ENCODE data around the gene CRAMP1. TPM values are rescaled to one million over a fixed set of nuclear protein-coding genes. Genes with fewer than 3 reads are reported as not detected.

Gene CRAMP1
- total RNA-seq, 1 donor from 2014 or later: 38.6 TPM

- no peak overlapping the region for H3K27ac Mint-ChIP-seq
- peaks cover 4% of the 10 kb centered on the region for H3K36me3 Mint-ChIP-seq (ENCODE audit: low read depth)
- H3K4me1 Mint-ChIP-seq (ENCODE audit: low read depth): peaks cover 16% of the 10 kb centered on the region
- H3K9me3 Mint-ChIP-seq: peaks cover 3% of the 10 kb centered on the region
- intact Hi-C loops (cut with micrococcal nuclease): no loop called here
- H3K4me3 Mint-ChIP-seq: no peak overlapping the region
- DNase-seq (ENCODE audit: low spot score): no peak
- H3K27me3 Mint-ChIP-seq (ENCODE audit: insufficient read depth): no peaks in the 10 kb centered on the region
Observed at GRCh38 chr16:1607971-1608370, 4.2 kb upstream of the CRAMP1 start.

- peak; percentile 90 for DNase-seq (ENCODE audit: low spot score)
- Mint-ChIP-seq H3K9me3 (peaks cover 3% of the 10 kb centered on the region), H3K4me3 (peak overlapping the region; percentile 91), H3K27me3 (ENCODE audit: insufficient read depth) (no peaks in the 10 kb centered on the region), H3K4me1 (ENCODE audit: low read depth) (peaks cover 29% of the 10 kb centered on the region), H3K27ac (peak overlapping the region; percentile 100), H3K36me3 (ENCODE audit: low read depth) (peaks cover 7% of the 10 kb centered on the region)
- intact Hi-C loops (cut with micrococcal nuclease): loop anchor here (5.0 to 10.0 kb wide), 6 partner anchors 37 to 1208 kb away; partner anchors contain the start of genes DECR2, GNPTG, KCTD5 and TBL3
Observed at GRCh38 chr16:1610071-1610898, 1.9 kb upstream of the CRAMP1 start.

- Mint-ChIP-seq H3K4me1 (ENCODE audit: low read depth) (peaks cover 36% of the 10 kb centered on the region), H3K27ac (peak overlapping the region; percentile 100), H3K27me3 (ENCODE audit: insufficient read depth) (no peaks in the 10 kb centered on the region), H3K36me3 (ENCODE audit: low read depth) (peaks cover 12% of the 10 kb centered on the region), H3K9me3 (peaks cover 3% of the 10 kb centered on the region), H3K4me3 (peak overlapping the region; percentile 91)
- intact Hi-C loops (cut with micrococcal nuclease): loop anchor here (5.0 to 10.0 kb wide), 6 partner anchors 36 to 1209 kb away; partner anchors contain the start of genes DECR2, GNPTG, KCTD5 and TBL3
- DNase-seq (ENCODE audit: low spot score): no peak
Observed at GRCh38 chr16:1610899-1611632, 1.1 kb upstream of the CRAMP1 start.

GRCh38 chr16:1613211-1613622 is 1.1 kb downstream of the CRAMP1 start:
- Mint-ChIP-seq H3K36me3 (ENCODE audit: low read depth) (peaks cover 17% of the 10 kb centered on the region), H3K4me1 (ENCODE audit: low read depth) (peaks cover 41% of the 10 kb centered on the region), H3K27me3 (ENCODE audit: insufficient read depth) (no peaks in the 10 kb centered on the region), H3K27ac (peak overlapping the region; percentile 84), H3K4me3 (peak overlapping the region; percentile 96), H3K9me3 (peaks cover 3% of the 10 kb centered on the region)
- DNase-seq (ENCODE audit: low spot score): no peak
- intact Hi-C loops (cut with micrococcal nuclease): loop anchor here (2.0 to 10.0 kb wide), 12 partner anchors 34 to 1211 kb away; partner anchors contain the start of genes DECR2, EME2, GNPTG and KCTD5

GRCh38 chr16:1613728-1614455 is 1.7 kb downstream of the CRAMP1 start:
- Mint-ChIP-seq H3K4me3 (peak overlapping the region; percentile 96), H3K9me3 (peaks cover 3% of the 10 kb centered on the region), H3K4me1 (ENCODE audit: low read depth) (peaks cover 44% of the 10 kb centered on the region), H3K27ac (peak overlapping the region; percentile 84), H3K36me3 (ENCODE audit: low read depth) (peaks cover 21% of the 10 kb centered on the region), H3K27me3 (ENCODE audit: insufficient read depth) (no peaks in the 10 kb centered on the region)
- intact Hi-C loops (cut with micrococcal nuclease): loop anchor here (2.0 to 10.0 kb wide), 12 partner anchors 33 to 1212 kb away; partner anchors contain the start of genes DECR2, EME2, GNPTG and KCTD5
- no peak for DNase-seq (ENCODE audit: low spot score)

GRCh38 chr16:1614456-1615102 is 2.4 kb downstream of the CRAMP1 start:
- H3K9me3 Mint-ChIP-seq: peaks cover 3% of the 10 kb centered on the region
- peak overlapping the region; percentile 82 for H3K4me3 Mint-ChIP-seq
- H3K4me1 Mint-ChIP-seq (ENCODE audit: low read depth): peaks cover 44% of the 10 kb centered on the region
- no peak for DNase-seq (ENCODE audit: low spot score)
- no peak overlapping the region for H3K27ac Mint-ChIP-seq
- intact Hi-C loops (cut with micrococcal nuclease): loop anchor here (5.0 to 10.0 kb wide), 6 partner anchors 33 to 1212 kb away; partner anchors contain the start of genes DECR2, GNPTG, KCTD5 and TBL3
- H3K27me3 Mint-ChIP-seq (ENCODE audit: insufficient read depth): no peaks in the 10 kb centered on the region
- H3K36me3 Mint-ChIP-seq (ENCODE audit: low read depth): peaks cover 25% of the 10 kb centered on the region

- intact Hi-C loops (cut with micrococcal nuclease): loop anchor here (10.0 kb wide), 1 partner anchor 1069 kb away; the partner anchor contains the start of gene KCTD5
- Mint-ChIP-seq H3K9me3 (peaks cover 3% of the 10 kb centered on the region), H3K4me3 (peak overlapping the region; percentile 82), H3K27me3 (ENCODE audit: insufficient read depth) (no peaks in the 10 kb centered on the region), H3K27ac (peak overlapping the region; percentile 70), H3K4me1 (ENCODE audit: low read depth) (peaks cover 52% of the 10 kb centered on the region), H3K36me3 (ENCODE audit: low read depth) (peaks cover 26% of the 10 kb centered on the region)
- no peak for DNase-seq (ENCODE audit: low spot score)
Observed at GRCh38 chr16:1615761-1616160, 3.6 kb downstream of the CRAMP1 start.

GRCh38 chr16:1619976-1620375 is 7.8 kb downstream of the CRAMP1 start:
- H3K9me3 Mint-ChIP-seq: no peaks in the 10 kb centered on the region
- intact Hi-C loops (cut with micrococcal nuclease): loop anchor here (2.0 to 10.0 kb wide), 2 partner anchors 59 to 1065 kb away; partner anchors contain the start of genes JPT2 and KCTD5
- H3K36me3 Mint-ChIP-seq (ENCODE audit: low read depth): peaks cover 39% of the 10 kb centered on the region
- H3K27me3 Mint-ChIP-seq (ENCODE audit: insufficient read depth): no peaks in the 10 kb centered on the region
- H3K27ac Mint-ChIP-seq: no peak overlapping the region
- DNase-seq (ENCODE audit: low spot score): no peak
- peaks cover 39% of the 10 kb centered on the region for H3K4me1 Mint-ChIP-seq (ENCODE audit: low read depth)
- no peak overlapping the region for H3K4me3 Mint-ChIP-seq

- H3K4me3 Mint-ChIP-seq: no peak overlapping the region
- no peaks in the 10 kb centered on the region for H3K9me3 Mint-ChIP-seq
- H3K4me1 Mint-ChIP-seq (ENCODE audit: low read depth): peaks cover 34% of the 10 kb centered on the region
- no peaks in the 10 kb centered on the region for H3K27me3 Mint-ChIP-seq (ENCODE audit: insufficient read depth)
- intact Hi-C loops (cut with micrococcal nuclease): loop anchor here (2.0 kb wide), 1 partner anchor 58 kb away; the partner anchor contains the start of gene JPT2
- H3K36me3 Mint-ChIP-seq (ENCODE audit: low read depth): peaks cover 37% of the 10 kb centered on the region
- H3K27ac Mint-ChIP-seq: no peak overlapping the region
- DNase-seq (ENCODE audit: low spot score): no peak
Observed at GRCh38 chr16:1620391-1620790, 8.2 kb downstream of the CRAMP1 start.

GRCh38 chr16:1621851-1622250 is 9.7 kb downstream of the CRAMP1 start:
- H3K36me3 Mint-ChIP-seq (ENCODE audit: low read depth): peaks cover 35% of the 10 kb centered on the region
- no peaks in the 10 kb centered on the region for H3K27me3 Mint-ChIP-seq (ENCODE audit: insufficient read depth)
- peaks cover 23% of the 10 kb centered on the region for H3K4me1 Mint-ChIP-seq (ENCODE audit: low read depth)
- no peak overlapping the region for H3K27ac Mint-ChIP-seq
- intact Hi-C loops (cut with micrococcal nuclease): loop anchor here (2.0 kb wide), 1 partner anchor 57 kb away; the partner anchor contains the start of gene JPT2
- no peaks in the 10 kb centered on the region for H3K9me3 Mint-ChIP-seq
- no peak for DNase-seq (ENCODE audit: low spot score)
- H3K4me3 Mint-ChIP-seq: no peak overlapping the region

GRCh38 chr16:1626327-1626726 is 14.2 kb downstream of the CRAMP1 start:
- no peak overlapping the region for H3K4me3 Mint-ChIP-seq
- no peak overlapping the region for H3K27ac Mint-ChIP-seq
- H3K27me3 Mint-ChIP-seq (ENCODE audit: insufficient read depth): no peaks in the 10 kb centered on the region
- peaks cover 30% of the 10 kb centered on the region for H3K36me3 Mint-ChIP-seq (ENCODE audit: low read depth)
- no peak for DNase-seq (ENCODE audit: low spot score)
- H3K9me3 Mint-ChIP-seq: no peaks in the 10 kb centered on the region
- peaks cover 4% of the 10 kb centered on the region for H3K4me1 Mint-ChIP-seq (ENCODE audit: low read depth)
- intact Hi-C loops (cut with micrococcal nuclease): no loop called here

- H3K4me3 Mint-ChIP-seq: no peak overlapping the region
- H3K4me1 Mint-ChIP-seq (ENCODE audit: low read depth): peaks cover 4% of the 10 kb centered on the region
- intact Hi-C loops (cut with micrococcal nuclease): no loop called here
- H3K9me3 Mint-ChIP-seq: no peaks in the 10 kb centered on the region
- H3K36me3 Mint-ChIP-seq (ENCODE audit: low read depth): peaks cover 29% of the 10 kb centered on the region
- H3K27ac Mint-ChIP-seq: no peak overlapping the region
- DNase-seq (ENCODE audit: low spot score): no peak
- no peaks in the 10 kb centered on the region for H3K27me3 Mint-ChIP-seq (ENCODE audit: insufficient read depth)
Observed at GRCh38 chr16:1626776-1627175, 14.6 kb downstream of the CRAMP1 start.
